ENCODE results near the gene TMEM30B. TPM values are rescaled to one million over a fixed set of nuclear protein-coding genes. Genes with fewer than 3 reads are reported as not detected.

Gene TMEM30B
- total RNA-seq = 100 to 1,000 TPM in 1 of 4 donors, 10 to 100 TPM in 2, 1 to 10 TPM in 1; 6.6 to 128 (median 81.9) TPM

DNA sequence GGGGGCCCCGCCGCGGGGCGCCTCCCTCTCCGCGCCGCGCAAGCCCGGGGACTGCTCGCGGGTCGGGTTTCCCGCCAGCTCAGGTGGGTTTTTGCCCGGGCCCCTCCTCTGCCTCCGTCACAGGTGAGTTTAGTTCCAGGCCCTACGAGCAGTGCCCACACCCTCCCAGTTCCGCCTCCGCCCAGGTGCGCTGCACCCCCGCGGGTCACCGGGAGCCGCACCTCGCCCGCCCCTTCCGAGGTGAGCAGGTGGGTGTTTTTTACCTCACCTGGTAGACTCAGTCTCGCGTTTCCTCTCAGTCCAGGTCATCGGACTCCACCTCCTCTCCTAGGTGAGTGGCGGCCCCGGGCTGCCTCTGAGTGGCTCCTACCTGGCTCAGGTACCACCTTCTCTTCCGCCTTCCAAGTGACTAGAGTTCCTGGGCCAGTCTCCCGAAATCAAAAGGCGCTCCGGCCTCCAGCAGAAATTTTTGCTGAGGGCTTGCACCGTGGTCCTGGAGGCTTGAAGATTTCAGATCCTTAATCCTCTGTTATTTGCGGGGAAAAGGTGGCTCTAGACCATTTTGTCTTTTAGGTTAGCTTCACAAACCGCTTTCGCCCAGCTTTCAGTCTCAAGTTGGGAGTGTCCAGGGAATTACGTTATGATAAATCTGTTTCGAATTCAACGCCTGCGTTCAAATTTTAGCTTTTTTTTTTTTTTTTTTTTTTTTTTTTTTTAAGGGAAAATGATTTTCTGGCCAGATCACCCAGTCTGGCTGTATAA is at the start of gene TMEM30B:
TMEM30B (minus strand) TSS at position 153 of the 762 bp plus-strand sequence. CDS start 191 bp downstream, outside the sequence.
- Histone ChIP-seq H3K27ac (peak within 1 kb of the TSS; percentile 53 to 100 (median 93)), H3K27me3 (no peaks in the 10 kb centered on the region), H3K4me3 (peak within 1 kb of the TSS; percentile 40 to 85 (median 58)), H3K36me3 (no peaks in the 10 kb centered on the region), H3K4me1 (peaks cover 0 to 11% (median 4%) of the 10 kb centered on the region in 4 donors), H3K9me3 (no peaks in the 10 kb centered on the region)
- peak in 2 of 3 donors; percentile 92 to 94 for DNase-seq
- TF ChIP-seq POLR2A (IDR thresholded peaks at IDR 0.05) = peak; percentile 81 to 92
- TF ChIP-seq CTCF (IDR thresholded peaks at IDR 0.05) = no peak

DNA sequence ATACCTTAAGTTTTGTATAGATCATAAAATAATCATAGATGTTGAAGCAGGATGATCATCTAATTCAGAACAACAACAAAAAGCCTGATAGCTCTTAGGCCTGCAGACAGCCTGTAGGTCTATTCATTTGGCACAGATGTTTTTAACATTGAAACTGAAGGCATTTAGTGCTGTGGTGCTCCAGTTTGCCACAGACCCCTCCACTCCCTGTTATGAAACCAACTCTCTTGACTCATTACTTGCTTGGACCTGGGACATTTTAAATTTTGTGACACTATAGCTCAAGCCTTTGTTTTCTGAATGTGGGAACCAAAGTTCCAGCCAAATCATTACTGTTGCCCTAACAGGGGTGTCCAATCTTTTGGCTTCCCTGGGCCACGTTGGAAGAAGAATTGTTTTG is 49.4 kb upstream of the TMEM30B start:
- Histone ChIP-seq H3K27ac (peak overlapping the region; percentile 9 to 65 (median 40)), H3K27me3 (no peaks in the 10 kb centered on the region), H3K36me3 (no peaks in the 10 kb centered on the region), H3K9me3 (no peaks in the 10 kb centered on the region), H3K4me1 (no peaks in the 10 kb centered on the region), H3K4me3 (no peak overlapping the region)
- no peak for TF ChIP-seq CTCF (IDR thresholded peaks at IDR 0.05)
- TF ChIP-seq POLR2A (IDR thresholded peaks at IDR 0.05) = no peak
- no peak for DNase-seq

DNA sequence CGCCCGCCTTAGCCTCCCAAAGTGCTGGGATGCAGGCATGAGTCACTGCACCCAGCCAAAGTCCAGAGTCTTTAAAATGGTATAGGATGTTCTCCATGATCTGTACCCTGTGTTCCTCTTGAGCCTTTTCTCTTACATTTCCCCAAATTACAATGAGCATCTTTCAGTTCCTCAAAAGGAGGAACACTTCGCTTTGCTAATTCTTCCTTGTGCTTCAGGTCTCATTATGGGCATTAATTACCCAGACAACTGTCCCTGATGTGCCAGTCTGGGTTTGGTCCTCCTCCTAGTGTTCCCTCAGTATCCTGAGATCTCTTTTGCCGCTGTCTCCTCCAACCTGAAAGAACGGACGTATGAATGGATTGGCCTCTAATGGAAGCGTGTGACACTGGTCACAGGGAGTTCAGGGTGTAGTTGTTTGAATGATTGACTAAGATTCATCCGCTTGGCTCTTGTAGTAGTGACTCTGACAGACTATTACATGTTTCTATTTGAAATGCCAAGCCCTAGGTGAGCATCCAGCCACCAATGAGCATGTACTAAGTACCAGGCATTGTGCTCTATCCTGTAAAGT is 48.4 kb upstream of the TMEM30B start:
- Histone ChIP-seq H3K27ac (peak overlapping the region; percentile 9 to 65 (median 46)), H3K27me3 (no peaks in the 10 kb centered on the region), H3K9me3 (no peaks in the 10 kb centered on the region), H3K36me3 (no peaks in the 10 kb centered on the region), H3K4me3 (peak overlapping the region in 1 of 4 donors; percentile 6), H3K4me1 (no peaks in the 10 kb centered on the region)
- TF ChIP-seq CTCF (IDR thresholded peaks at IDR 0.05) (no peak), POLR2A (IDR thresholded peaks at IDR 0.05) (no peak)
- no peak for DNase-seq

DNA sequence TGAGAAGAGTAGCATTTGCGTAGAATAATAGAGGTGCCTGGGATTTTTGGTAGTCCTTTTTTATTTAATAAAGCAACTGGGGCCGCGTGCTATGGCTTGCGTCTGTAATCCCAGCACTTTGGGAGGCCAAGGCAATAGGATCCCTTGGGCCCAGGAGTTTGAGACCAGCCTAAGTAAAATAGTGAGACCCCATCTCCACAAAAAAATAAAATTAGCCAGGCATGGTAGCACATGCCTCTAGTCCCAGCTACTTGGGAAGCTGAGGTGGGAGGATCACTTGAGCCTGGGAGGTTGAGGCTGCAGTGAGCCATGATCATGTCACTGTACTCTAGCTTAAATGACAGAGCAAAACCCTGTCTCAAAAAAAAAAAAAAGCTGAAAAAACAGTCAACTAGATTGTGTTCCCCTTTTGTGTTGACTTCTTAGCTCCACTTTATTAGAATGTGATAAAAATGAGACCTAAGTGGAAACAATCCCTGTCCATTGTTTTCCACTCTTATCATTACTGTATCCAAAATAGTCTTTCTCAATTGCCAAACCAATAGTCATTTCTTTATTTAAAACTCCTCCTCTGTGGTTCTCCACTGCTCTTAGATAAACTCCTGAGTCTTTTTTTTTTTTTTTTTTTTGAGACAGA is 47.6 kb upstream of the TMEM30B start:
- no peak for DNase-seq
- Histone ChIP-seq H3K27me3 (no peaks in the 10 kb centered on the region), H3K27ac (peak overlapping the region; percentile 50 to 65 (median 51)), H3K36me3 (no peaks in the 10 kb centered on the region), H3K4me1 (no peaks in the 10 kb centered on the region), H3K9me3 (no peaks in the 10 kb centered on the region), H3K4me3 (no peak overlapping the region)
- TF ChIP-seq POLR2A (IDR thresholded peaks at IDR 0.05) (no peak), CTCF (IDR thresholded peaks at IDR 0.05) (no peak)

GRCh38 chr14:61326847-61327246 is 45.7 kb upstream of the TMEM30B start:
- no peaks in the 10 kb centered on the region for H3K36me3 ChIP-seq
- H3K4me1 ChIP-seq = no peaks in the 10 kb centered on the region
- H3K4me3 ChIP-seq = peak overlapping the region in 1 of 4 donors; percentile 3
- no peaks in the 10 kb centered on the region for H3K27me3 ChIP-seq
- no peaks in the 10 kb centered on the region for H3K9me3 ChIP-seq
- peak overlapping the region; percentile 50 to 65 (median 62) for H3K27ac ChIP-seq
- DNase-seq = peak in 1 of 3 donors; percentile 76
- TF ChIP-seq CTCF (IDR thresholded peaks at IDR 0.05) = no peak
- no peak for TF ChIP-seq POLR2A (IDR thresholded peaks at IDR 0.05)

All from Peyer's patch (tissue), 4 donors.